GM23338 (cell line): ENCODE measurements around the gene CACHD1. TPM values are rescaled to one million over a fixed set of nuclear protein-coding genes. Genes with fewer than 3 reads are reported as not detected.

ENCODE experiments used
- ATAC-seq: fragments of 200-7000 bp; cut with Tn5 transposase; 3 replicates; pipeline ENCODE4 v1.9.1; 2020
- DNase-seq: peaks from one replicate; pipeline ENCODE4 v3.0.0-alpha.2; 2015; ENCODE audit warnings: low spot score
- H2AFZ ChIP-seq: fragments of 200-600 bp; sonication (generic); 2 replicates; pipeline ENCODE4 v1.8.0; 2016; ENCODE audit warnings: antibody characterized with exemption, mild to moderate bottlenecking, moderate library complexity
- H3F3A ChIP-seq: fragments of 200-600 bp; sonication (generic); replicated peaks from 2 replicates; pipeline ENCODE4 v1.8.0; 2017; ENCODE audit warnings: antibody characterized with exemption, mixed run types, low read depth
- H3K27ac ChIP-seq: fragments of 200-600 bp; sonication (generic); 2 replicates; pipeline ENCODE4 v1.6.1; 2016; ENCODE audit warnings: low read depth
- H3K27me3 ChIP-seq: fragments of 200-600 bp; sonication (generic); 2 replicates; pipeline ENCODE4 v1.8.0; 2016; ENCODE audit warnings: mild to moderate bottlenecking, mixed run types, moderate library complexity; ENCODE audit not compliant: insufficient read depth
- H3K36me3 ChIP-seq: fragments of 200-600 bp; sonication (generic); 2 replicates; pipeline ENCODE4 v1.8.0; 2016; ENCODE audit warnings: mild to moderate bottlenecking; ENCODE audit not compliant: insufficient read depth
- H3K4me1 ChIP-seq: fragments of 200-600 bp; sonication (generic); 2 replicates; pipeline ENCODE4 v1.8.0; 2016; ENCODE audit warnings: mild to moderate bottlenecking, moderate library complexity; ENCODE audit not compliant: insufficient read depth
- H3K4me2 ChIP-seq: fragments of 200-600 bp; sonication (generic); 2 replicates; pipeline ENCODE4 v1.7.1; 2017; ENCODE audit warnings: mixed run types
- H3K4me3 ChIP-seq: fragments of 200-600 bp; sonication (generic); 2 replicates; pipeline ENCODE4 v1.6.1; 2016; ENCODE audit warnings: mixed run types
- H3K79me2 ChIP-seq: fragments of 200-600 bp; sonication (generic); replicated peaks from 2 replicates; pipeline ENCODE4 v1.8.0; 2017; ENCODE audit warnings: mild to moderate bottlenecking; ENCODE audit not compliant: insufficient read depth
- H3K9me2 ChIP-seq: fragments of 200-600 bp; sonication (generic); 2 replicates; pipeline ENCODE4 v1.8.0; 2017; ENCODE audit not compliant: insufficient read depth
- H4K20me1 ChIP-seq: fragments of 200-600 bp; sonication (generic); replicated peaks from 2 replicates; pipeline ENCODE4 v1.8.0; 2017; ENCODE audit warnings: mild to moderate bottlenecking; ENCODE audit not compliant: insufficient read depth
- H3K27ac Mint-ChIP-seq: 2 replicates; pipeline ENCODE4 v1.8.0; 2020; ENCODE audit warnings: inconsistent platforms, mild to moderate bottlenecking, moderate library complexity, mixed read lengths
- H3K27me3 Mint-ChIP-seq: 3 replicates; pipeline ENCODE4 v1.8.0; 2022; ENCODE audit warnings: low read depth, mild to moderate bottlenecking, moderate library complexity, mixed read lengths, inconsistent platforms; ENCODE audit not compliant: insufficient read depth, poor library complexity
- H3K36me3 Mint-ChIP-seq: 3 replicates; pipeline ENCODE4 v1.8.0; 2021; ENCODE audit warnings: low read depth, mild to moderate bottlenecking, inconsistent platforms, moderate library complexity, mixed read lengths
- H3K4me1 Mint-ChIP-seq: 3 replicates; pipeline ENCODE4 v1.8.0; 2020; ENCODE audit warnings: mild to moderate bottlenecking, inconsistent platforms, mixed read lengths
- H3K4me3 Mint-ChIP-seq: 3 replicates; pipeline ENCODE4 v1.8.0; 2021; ENCODE audit warnings: moderate library complexity, mild to moderate bottlenecking, inconsistent platforms, mixed read lengths
- H3K9me3 Mint-ChIP-seq: 3 replicates; pipeline ENCODE4 v1.8.0; 2020; ENCODE audit warnings: moderate library complexity, mild to moderate bottlenecking, inconsistent platforms, mixed read lengths
- CTCF ChIP-seq, 2 experiments: fragments of 200-600 bp in 1 of 2; sonication (generic) in 1 of 2; conservative IDR thresholded peaks; 2 replicates each; pipeline versions ENCODE4 v1.5.1 to v1.6.1; 2016 to 2017; ENCODE audit warnings: antibody characterized with exemption in 2 of 2, low read depth in 2 of 2, mild to moderate bottlenecking in 2 of 2, moderate library complexity in 1 of 2
- ETS1 ChIP-seq: IDR thresholded peaks from 2 replicates; pipeline ENCODE4 v1.6.1; 2016; ENCODE audit warnings: antibody characterized with exemption
- EZH2 ChIP-seq: fragments of 200-600 bp; sonication (generic); IDR thresholded peaks from one replicate; pipeline ENCODE4 v1.8.0; 2017; ENCODE audit warnings: antibody characterized with exemption, mild to moderate bottlenecking, low read depth; ENCODE audit not compliant: unreplicated experiment
- EZH2phosphoT487 ChIP-seq: fragments of 200-600 bp; sonication (generic); IDR thresholded peaks from one replicate; pipeline ENCODE4 v1.8.1; 2018; ENCODE audit warnings: antibody characterized with exemption; ENCODE audit not compliant: unreplicated experiment
- JUNB ChIP-seq: IDR thresholded peaks from one replicate; pipeline ENCODE4 v1.6.1; 2016; ENCODE audit warnings: antibody characterized with exemption; ENCODE audit not compliant: unreplicated experiment
- NANOG ChIP-seq: IDR thresholded peaks from 2 replicates; pipeline ENCODE4 v1.6.1; 2016; ENCODE audit warnings: antibody characterized with exemption, borderline replicate concordance
- STAT1 ChIP-seq: IDR thresholded peaks from one replicate; pipeline ENCODE4 v1.6.1; 2016; ENCODE audit warnings: antibody characterized with exemption; ENCODE audit not compliant: unreplicated experiment
- ZNF114 ChIP-seq: fragments of 250-450 bp; sonication (Bioruptor Pico); IDR thresholded peaks from 2 replicates; pipeline ENCODE4 v1.5.0; 2020; ENCODE audit warnings: mild to moderate bottlenecking, moderate library complexity
- ZNF331 ChIP-seq: fragments of 250-450 bp; sonication (Bioruptor Pico); IDR thresholded peaks from 2 replicates; pipeline ENCODE4 v1.5.0; 2020; ENCODE audit warnings: low read depth, mild to moderate bottlenecking, moderate library complexity
- ZNF462 ChIP-seq: fragments of 250-450 bp; sonication (Bioruptor Pico); IDR thresholded peaks from 2 replicates; pipeline ENCODE4 v1.5.0; 2020; ENCODE audit warnings: mild to moderate bottlenecking, moderate library complexity
- polyA plus RNA-seq: library from polyadenylated mRNA; unstranded; fragments of >200 nt; fragmentation: Nextera tagmentation; extraction: Ambion mirVana; gene quantifications from 2 replicates; pipeline ENCODE4 v1.2.1, GENCODE V29; 2016
- total RNA-seq: library from RNA; depleted of rRNA; stranded (reverse); fragments of >200 nt; shearing (Covaris generic); gene quantifications from 2 replicates; pipeline ENCODE4 v1.2.3, GENCODE V29; 2014
- TF ChIP-seq, protein P1 (sequence below): IDR thresholded peaks from one replicate; pipeline ENCODE4 v1.6.1; 2018; ENCODE audit warnings: antibody characterized with exemption; ENCODE audit not compliant: unreplicated experiment

CACHD1 gene
- total and polyA plus RNA-seq, 2 experiments from 2014 or later, result 12.6 to 43.7 TPM

DNA sequence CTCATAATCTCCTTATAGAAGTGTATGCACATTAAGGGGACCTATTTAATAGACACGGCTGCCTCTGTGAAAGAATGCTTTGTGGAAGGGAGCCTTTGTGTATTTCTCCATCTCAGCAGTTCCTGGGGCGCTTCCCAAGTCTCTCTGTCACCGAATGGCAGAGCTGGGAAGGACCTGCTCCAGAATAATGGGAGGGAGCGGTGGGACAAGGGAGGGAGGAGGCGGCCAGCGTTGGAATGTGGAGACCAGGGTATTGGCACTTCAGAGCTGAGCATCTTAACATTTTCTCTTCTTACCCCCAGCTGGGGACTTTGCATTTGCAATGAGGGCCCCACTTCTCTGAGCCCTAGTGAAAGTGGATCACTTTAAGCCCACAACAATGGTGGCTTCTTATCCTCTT lies 23.9 kb downstream of the CACHD1 start (continued):
- peak; percentile 53 for TF ChIP-seq NANOG
- no peak for TF ChIP-seq JUNB
- TF ChIP-seq, protein P1, sequence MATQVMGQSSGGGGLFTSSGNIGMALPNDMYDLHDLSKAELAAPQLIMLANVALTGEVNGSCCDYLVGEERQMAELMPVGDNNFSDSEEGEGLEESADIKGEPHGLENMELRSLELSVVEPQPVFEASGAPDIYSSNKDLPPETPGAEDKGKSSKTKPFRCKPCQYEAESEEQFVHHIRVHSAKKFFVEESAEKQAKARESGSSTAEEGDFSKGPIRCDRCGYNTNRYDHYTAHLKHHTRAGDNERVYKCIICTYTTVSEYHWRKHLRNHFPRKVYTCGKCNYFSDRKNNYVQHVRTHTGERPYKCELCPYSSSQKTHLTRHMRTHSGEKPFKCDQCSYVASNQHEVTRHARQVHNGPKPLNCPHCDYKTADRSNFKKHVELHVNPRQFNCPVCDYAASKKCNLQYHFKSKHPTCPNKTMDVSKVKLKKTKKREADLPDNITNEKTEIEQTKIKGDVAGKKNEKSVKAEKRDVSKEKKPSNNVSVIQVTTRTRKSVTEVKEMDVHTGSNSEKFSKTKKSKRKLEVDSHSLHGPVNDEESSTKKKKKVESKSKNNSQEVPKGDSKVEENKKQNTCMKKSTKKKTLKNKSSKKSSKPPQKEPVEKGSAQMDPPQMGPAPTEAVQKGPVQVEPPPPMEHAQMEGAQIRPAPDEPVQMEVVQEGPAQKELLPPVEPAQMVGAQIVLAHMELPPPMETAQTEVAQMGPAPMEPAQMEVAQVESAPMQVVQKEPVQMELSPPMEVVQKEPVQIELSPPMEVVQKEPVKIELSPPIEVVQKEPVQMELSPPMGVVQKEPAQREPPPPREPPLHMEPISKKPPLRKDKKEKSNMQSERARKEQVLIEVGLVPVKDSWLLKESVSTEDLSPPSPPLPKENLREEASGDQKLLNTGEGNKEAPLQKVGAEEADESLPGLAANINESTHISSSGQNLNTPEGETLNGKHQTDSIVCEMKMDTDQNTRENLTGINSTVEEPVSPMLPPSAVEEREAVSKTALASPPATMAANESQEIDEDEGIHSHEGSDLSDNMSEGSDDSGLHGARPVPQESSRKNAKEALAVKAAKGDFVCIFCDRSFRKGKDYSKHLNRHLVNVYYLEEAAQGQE, result no peak
- no peak for TF ChIP-seq EZH2
- no peak for TF ChIP-seq EZH2phosphoT487

DNA sequence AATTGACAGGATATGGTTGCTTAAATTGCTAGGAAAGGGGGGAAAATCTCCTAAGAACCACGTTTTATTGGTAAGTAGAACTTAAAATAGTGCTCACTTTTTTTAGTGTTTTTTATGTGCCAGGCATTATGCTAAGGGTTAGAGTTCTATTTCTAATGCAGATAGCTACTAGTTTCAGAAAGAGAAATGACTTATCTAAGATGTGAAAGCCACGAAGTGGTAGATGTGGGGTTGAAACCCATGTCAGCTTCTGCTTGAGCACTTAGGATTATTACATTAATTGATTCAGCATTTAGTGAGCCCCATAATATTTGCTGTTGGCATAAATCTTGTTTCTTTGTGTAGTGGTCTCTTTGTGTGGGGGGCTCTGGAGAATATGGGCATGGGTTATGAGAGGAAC lies 24.7 kb downstream of the CACHD1 start:
- Histone ChIP-seq H3F3A (no peaks in the 10 kb centered on the region), H3K4me1 (peaks cover 79% of the 10 kb centered on the region), H3K27ac (peak overlapping the region; percentile 89), H3K4me3 (peak overlapping the region; percentile 40), H3K79me2 (peaks cover 81% of the 10 kb centered on the region), H3K9me2 (no peaks in the 10 kb centered on the region), H3K27me3 (no peaks in the 10 kb centered on the region), H3K4me2 (peak overlapping the region; percentile 71), H2AFZ (no peak overlapping the region), H4K20me1 (peaks cover 10% of the 10 kb centered on the region; the same call in 1 of the 2 replicates), H3K36me3 (no peaks in the 10 kb centered on the region)
- peak overlapping the region; percentile 54 for H3K4me3 Mint-ChIP-seq
- DNase-seq (no peak), ATAC-seq (no peak)
- peaks cover 84% of the 10 kb centered on the region for H3K4me1 Mint-ChIP-seq
- no peak for TF ChIP-seq ZNF462 (CRISPR knock-in tag)
- TF ChIP-seq ZNF114 (CRISPR knock-in tag), result no peak
- TF ChIP-seq ZNF331 (CRISPR knock-in tag), result no peak
- no peak for TF ChIP-seq CTCF (conservative IDR thresholded peaks at IDR 0.05; ENCODE audit: low read depth in 2 of 2)
- TF ChIP-seq NANOG, result no peak
- no peak for TF ChIP-seq EZH2phosphoT487
- TF ChIP-seq STAT1, result no peak
- no peak for TF ChIP-seq ETS1
- peaks cover 2% of the 10 kb centered on the region for H3K27me3 Mint-ChIP-seq
- peaks cover 6% of the 10 kb centered on the region; the same call in 1 of the 3 replicates for H3K36me3 Mint-ChIP-seq
- H3K27ac Mint-ChIP-seq, result peak overlapping the region; percentile 68
- H3K9me3 Mint-ChIP-seq, result no peaks in the 10 kb centered on the region
